ENCODE results near the gene MSI2.

Gene MSI2

DNA sequence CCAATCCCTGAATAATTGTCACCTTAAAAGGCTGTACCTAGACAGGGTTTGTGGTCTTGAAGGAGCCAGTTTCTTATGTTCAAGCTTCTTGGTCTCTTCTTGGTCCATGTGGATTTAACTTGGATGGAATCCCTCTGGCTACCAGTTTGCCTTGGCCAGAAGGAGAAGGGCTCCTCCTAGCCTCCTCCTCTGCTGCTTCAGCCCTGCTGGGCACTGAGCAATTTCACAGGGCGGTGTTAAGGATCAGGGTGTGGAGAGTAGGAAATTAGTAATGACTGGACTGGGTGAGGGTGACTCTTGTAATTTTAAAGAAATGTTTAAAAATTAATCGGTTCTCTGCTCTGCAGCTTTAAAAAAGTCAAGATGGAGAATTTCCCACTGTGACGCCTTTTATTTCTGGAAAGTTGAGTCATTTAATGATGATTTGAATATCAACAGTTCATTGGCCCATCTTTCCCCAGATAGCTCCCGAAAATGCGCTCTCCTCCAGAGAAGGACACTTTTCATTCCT, 96.4 kb downstream of the MSI2 start:
- DNase-seq, result no peak
- intact Hi-C loops (cut with DNase I), result no loop called here

DNA sequence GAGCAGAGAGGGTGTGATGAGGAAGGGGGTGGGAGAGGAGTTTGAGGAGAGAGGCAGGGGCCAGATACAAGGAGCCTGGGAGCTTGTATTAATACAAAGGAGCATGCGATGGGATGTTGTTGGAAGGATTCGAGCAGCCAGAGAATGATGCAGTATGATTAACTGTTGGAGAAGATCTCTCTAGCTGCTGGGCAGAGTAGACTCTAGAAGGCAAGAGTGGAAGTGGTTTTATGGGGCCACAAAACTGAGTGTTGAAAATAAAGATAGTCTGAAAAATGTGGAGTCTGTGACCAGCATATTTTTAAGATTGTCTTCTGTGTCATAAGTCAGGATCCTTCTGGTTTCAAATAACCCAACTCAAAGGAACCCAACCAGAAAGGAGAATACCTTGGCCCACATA, 98.3 kb downstream of the MSI2 start:
- intact Hi-C loops (cut with DNase I), result no loop called here
- no peak for DNase-seq

GRCh38 chr17:57355090-57355859, 99.0 kb downstream of the MSI2 start:
- DNase-seq, result no peak
- intact Hi-C loops (cut with DNase I), result no loop called here

GRCh38 chr17:57356153-57356718, 99.9 kb downstream of the MSI2 start:
- intact Hi-C loops (cut with DNase I), result no loop called here
- no peak for DNase-seq

DNA sequence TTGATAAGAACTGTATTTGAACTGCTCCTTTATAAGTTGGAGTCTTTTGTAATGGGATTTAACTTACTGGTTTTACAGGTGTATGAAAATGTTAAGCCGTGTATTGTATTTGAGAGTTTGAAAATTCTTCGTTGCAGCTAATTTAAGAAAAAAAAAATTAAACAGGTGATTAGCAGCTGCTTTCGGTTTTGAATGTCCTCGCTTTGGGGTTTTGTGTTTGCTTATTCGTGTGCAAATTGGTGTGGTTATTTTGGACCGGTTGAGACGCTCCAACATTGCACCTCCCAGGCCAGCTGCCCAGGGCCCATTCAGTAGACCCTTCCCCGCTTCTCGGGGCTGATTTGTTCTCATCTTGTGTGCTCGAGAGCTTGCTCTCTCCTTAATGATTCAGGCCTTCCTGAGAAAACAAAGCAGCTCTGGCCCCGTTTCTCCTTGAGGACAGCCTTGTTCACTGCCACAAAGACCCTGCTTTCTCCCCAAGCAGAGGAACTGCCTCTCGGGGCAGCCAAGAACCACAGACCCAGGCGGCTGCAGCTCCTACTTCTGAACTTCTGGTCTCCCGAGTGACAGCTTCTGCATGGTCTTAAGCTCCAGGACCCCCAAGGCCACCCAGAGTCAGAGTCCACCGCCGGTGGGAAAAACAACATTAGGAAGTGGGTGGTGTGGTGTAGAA, 100.5 kb downstream of the MSI2 start:
- intact Hi-C loops (cut with DNase I), result no loop called here
- DNase-seq, result peak in 31 of 42 donors; percentile 12 to 78 (median 40)

- intact Hi-C loops (cut with DNase I), result no loop called here
Measured at GRCh38 chr17:57357392-57357784, 101.1 kb downstream of the MSI2 start.

DNA sequence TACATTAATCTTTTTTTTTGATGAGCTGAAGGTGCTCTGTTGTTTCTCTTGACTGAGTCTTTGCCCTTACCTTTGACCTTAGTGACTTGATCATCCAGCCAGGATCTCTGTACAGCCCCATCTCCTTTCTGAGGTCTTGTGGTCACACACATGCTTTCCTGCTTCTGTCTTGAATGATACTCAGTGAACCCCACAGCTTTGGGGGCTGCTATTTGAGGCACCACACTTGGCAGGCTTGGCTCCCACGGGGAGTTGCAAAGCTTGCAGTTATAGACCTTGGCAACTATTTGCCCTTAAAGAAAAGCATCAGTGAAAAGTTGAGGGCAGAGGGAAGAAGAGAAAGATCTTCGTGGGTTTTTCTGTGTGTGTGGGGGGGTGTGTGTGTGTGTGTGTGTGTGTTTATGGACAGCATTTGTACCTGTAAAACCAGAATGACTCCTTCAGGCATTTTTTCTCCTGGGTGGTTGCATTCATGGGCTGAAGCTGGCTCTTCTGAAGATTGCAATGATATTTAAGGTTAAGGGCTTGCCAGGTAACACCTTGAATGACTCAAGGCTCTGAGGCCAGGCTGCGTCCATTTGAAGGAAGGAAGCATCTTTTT, 101.6 kb downstream of the MSI2 start:
- intact Hi-C loops (cut with DNase I), result no loop called here
- no peak for DNase-seq

More at GRCh38 chr17:57357392-57357784, 101.1 kb downstream of the MSI2 start:
- DNase-seq, result peak in 28 of 42 donors; percentile 17 to 70 (median 40)

DNA sequence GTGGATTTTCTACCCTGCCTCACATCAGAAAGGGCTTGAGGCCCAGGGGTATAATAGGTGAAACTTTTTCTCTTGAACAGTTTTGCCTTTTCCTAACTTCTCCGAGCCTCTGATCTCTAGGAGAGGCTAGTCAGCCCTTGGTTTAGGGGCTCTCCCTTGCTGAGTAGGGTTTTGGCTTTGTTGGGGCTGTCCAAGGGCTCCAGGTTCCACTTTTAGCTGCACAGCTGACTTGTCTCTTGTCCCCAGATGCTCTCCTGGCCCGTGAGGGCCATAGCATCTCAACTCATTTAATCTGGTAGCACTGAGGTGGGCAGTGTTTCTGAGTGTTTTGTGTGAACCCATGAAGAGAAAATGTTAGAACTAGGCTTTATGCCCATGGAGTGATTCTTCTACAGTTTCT, 103.9 kb downstream of the MSI2 start:
- intact Hi-C loops (cut with DNase I), result no loop called here
- no peak for DNase-seq

GRCh38 chr17:57362797-57363556, 106.7 kb downstream of the MSI2 start:
- DNase-seq, result no peak
- intact Hi-C loops (cut with DNase I), result no loop called here

DNA sequence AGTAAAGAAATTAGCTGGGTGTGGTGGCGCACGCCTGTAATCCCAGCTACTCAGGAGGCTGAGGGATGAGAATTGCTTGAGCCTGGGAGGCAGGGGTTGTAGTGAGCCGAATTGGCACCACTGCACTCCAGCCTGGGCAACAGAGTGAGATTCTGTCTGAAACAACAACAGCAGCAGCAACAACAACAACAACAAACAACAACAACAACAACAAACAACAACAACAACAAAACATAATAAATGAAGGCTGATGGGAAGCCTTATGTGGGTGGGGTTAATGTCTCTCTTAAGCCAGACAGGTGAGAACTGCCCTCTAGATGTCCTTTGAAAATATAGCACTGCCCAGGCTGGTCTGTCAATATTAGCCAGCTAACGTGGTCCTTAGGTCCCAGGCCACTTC, 107.3 kb downstream of the MSI2 start:
- intact Hi-C loops (cut with DNase I), result no loop called here
- no peak for DNase-seq

DNA sequence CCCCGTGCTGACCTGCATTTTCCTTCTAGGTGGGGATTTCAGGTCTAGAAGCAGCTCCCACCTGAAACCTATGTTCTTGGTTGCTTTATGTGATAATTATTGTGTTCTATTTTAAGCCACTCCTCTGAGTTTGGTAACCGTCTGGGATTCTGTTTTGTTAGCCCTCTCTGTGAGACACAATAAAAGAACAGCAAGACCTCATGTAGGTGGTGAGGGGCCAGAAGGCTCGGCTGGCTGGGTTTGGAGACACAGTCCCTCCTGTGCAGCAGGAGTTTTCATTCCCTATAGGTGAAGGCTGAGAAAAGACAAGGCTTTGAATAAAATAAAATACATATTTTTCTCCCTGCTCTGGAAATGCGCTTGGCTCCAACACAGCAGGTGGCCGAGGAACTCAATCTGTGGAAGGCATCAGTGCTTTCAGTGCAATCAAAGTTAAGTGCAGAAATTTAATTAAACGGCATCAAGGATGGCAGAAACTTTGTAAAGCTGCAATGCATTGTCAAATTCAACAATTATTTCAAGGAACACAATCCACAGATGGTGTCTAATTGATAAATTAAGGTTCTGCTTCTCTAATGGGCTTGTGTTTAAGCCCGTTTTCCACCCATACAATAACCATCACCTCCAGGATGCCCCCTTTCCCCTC, 107.8 kb downstream of the MSI2 start:
- intact Hi-C loops (cut with DNase I), result no loop called here
- no peak for DNase-seq

GRCh38 chr17:57365420-57365819, 109.1 kb downstream of the MSI2 start:
- intact Hi-C loops (cut with DNase I), result no loop called here

GRCh38 chr17:57366177-57366557, 109.8 kb downstream of the MSI2 start:
- DNase-seq, result no peak
- intact Hi-C loops (cut with DNase I), result no loop called here

More at GRCh38 chr17:57365420-57365819, 109.1 kb downstream of the MSI2 start:
- DNase-seq, result no peak

GRCh38 chr17:57366558-57367351, 110.4 kb downstream of the MSI2 start:
- DNase-seq, result no peak
- intact Hi-C loops (cut with DNase I), result no loop called here

DNA sequence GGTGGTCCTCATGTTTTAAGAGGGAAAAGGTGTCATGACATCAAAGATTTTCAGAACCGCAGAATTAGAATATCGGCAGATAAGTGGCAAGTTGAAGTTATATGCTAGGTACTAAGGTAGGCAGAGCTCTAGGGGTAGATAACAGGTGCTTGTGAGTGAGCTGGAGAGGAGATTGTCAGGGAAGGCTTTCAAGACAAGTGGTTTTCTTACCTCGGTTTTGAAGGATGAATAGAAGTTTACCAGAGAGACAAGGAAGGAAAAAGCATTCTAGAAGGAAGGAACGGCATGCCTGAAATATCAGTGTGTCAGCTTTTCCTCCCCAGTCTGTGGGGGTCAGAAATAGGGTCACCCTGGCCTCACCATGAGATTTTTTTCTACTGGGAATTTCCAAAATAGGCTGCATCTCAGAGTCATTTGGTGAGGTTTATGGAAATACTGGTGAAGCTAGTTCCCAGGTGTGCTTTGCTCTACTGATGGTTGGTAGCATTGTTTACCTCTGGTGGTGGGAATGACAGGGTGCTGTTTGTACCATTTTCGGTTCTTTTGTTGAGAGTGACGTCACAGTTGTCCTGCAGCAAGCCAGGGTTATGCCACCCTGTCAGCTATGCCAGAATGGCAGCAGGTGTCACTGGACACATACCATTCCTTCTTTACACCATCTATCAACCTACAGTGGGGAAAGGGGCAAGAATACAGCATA, 112.5 kb downstream of the MSI2 start:
- DNase-seq, result no peak
- intact Hi-C loops (cut with DNase I), result no loop called here

GRCh38 chr17:57369509-57369945, 113.2 kb downstream of the MSI2 start:
- intact Hi-C loops (cut with DNase I), result no loop called here
- DNase-seq, result no peak

GRCh38 chr17:57370037-57370581, 113.8 kb downstream of the MSI2 start:
- DNase-seq, result no peak
- intact Hi-C loops (cut with DNase I), result no loop called here
